GM10248 (cell line): Measurements from ENCODE around the gene NIN.

ENCODE experiments used
- CTCF ChIA-PET: fragments of 300-600 bp; sonication (Branson Sonifier 250); formaldehyde crosslinking; extraction: SDS; loops from one replicate; lab custom pipeline; 2021; ENCODE audit warnings: antibody characterized with exemption; lab: Yijun Ruan, JAX
- POLR2A ChIA-PET: fragments of 350-650 bp; sonication (Branson Sonifier 250); formaldehyde crosslinking; extraction: SDS; loops from one replicate; lab custom pipeline; 2020; ENCODE audit warnings: antibody characterized with exemption; lab: Yijun Ruan, JAX
- DNase-seq: peaks from one replicate; pipeline ENCODE4 v3.0.0; 2012; ENCODE audit errors: extremely low spot score
- CTCF ChIP-seq: IDR thresholded peaks from 2 replicates; pipeline ENCODE4 v1.5.1; 2012; ENCODE audit warnings: mild to moderate bottlenecking, low read depth; ENCODE audit errors: extremely low read depth, missing control alignments, control extremely low read depth

Gene NIN

GRCh38 chr14:50741567-50741966, 89.4 kb downstream of the NIN start:
- DNase-seq = no peak
- no peak for TF ChIP-seq CTCF
- CTCF ChIA-PET = interaction anchor here (1.4 to 2.1 kb wide), 2 partner anchors 13 to 34 kb away, joined by 4 to 5 read pairs; no protein-coding TSS in a partner anchor
- POLR2A ChIA-PET = no interaction called here

DNA sequence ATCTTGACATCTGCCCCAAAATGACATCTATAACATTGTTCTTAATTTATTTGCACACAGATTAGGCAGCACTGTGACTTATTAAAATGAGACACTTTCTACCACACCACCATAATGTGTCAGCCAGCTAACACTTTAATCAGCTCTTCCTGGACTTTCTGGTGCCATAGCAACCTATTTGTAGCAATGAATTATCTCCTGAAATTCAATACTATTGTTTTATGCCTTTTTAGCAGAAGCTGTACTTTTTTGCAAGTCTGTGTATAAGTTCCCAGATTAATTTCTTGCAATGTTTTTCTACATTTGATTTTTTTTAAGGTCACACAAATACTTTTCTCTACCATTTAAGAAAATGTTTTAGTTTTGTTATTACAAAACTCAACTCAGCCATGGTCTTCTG, 90.1 kb downstream of the NIN start:
- POLR2A ChIA-PET = interaction anchor here (0.6 kb wide), 1 partner anchor 60 kb away, joined by 3 read pairs; no protein-coding TSS in a partner anchor
- no peak for TF ChIP-seq CTCF
- CTCF ChIA-PET = interaction anchor here (1.4 to 2.1 kb wide), 2 partner anchors 12 to 35 kb away, joined by 4 to 5 read pairs; no protein-coding TSS in a partner anchor
- DNase-seq = no peak

GRCh38 chr14:50739186-50739585, 91.8 kb downstream of the NIN start:
- ChIA-PET CTCF (interaction anchor here (0.7 to 3.2 kb wide), 7 partner anchors 10 to 121 kb away, joined by 3 to 18 read pairs (median 3); no protein-coding TSS in a partner anchor), POLR2A (no interaction called here)
- DNase-seq = no peak
- no peak for TF ChIP-seq CTCF

DNA sequence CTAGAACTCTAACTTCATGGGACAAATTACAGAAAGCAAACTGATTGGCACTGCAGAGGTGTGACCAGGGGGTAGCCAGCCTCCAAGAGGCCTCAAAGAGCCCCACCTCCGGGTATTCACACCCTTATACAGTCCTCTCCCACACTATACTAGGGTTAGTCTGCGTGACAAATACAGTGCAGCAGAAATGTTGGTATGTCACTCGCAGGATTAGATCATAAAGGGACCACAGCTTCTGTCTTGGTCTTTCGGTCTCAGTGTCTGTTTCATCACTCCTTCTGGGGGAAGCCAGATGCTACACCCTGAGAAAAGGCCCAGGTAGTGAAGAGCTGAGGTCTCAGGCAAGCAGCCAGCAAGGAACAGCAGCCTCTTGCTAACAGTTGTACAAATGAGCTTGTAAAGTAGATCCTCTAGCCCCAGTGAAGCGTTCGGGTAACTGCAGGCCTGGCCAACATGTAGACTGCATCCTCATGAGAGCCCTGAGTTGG, 94.0 kb downstream of the NIN start:
- peak; percentile 70 for DNase-seq
- ChIA-PET POLR2A (interaction anchor here (1.3 to 1.5 kb wide), 2 partner anchors 20 to 26 kb away, joined by 6 to 16 read pairs; no protein-coding TSS in a partner anchor), CTCF (interaction anchor here (0.9 to 3.2 kb wide), 12 partner anchors 8 to 194 kb away, joined by 3 to 18 read pairs (median 6); no protein-coding TSS in a partner anchor)
- TF ChIP-seq CTCF = no peak

DNA sequence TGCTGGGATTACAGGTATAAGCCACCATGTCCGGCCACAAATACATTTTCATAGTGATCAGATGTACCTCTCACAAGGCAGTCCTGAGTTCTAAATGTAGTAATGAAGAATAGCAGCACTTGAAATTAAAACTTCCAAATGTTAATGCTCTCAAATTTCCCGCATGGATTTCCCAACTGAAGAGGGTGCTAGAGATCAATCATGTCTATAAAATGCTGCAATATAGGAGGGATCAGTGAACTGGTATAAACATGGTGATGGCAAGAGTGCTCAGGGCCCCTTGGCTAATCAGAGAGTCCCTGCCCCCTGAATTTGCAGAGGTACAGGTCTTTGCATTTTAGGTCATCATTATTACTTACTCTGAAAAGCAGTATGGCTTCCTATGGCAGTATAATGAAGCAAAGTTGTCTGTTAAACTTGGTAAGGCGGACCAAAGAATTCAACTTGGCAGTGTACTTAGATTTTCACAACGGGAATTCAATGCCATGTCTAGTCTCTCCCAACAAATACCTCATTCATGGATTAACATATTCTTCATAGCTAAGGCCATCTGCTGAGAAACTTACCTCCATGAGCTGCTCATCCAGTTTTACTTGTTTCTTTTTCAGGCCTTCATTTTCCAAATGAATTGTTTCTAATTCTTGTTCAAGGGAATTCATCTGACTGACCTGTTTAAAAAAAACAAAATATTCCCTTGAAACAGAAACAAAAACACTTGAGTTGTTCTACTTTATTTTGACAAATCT, 95.8 kb downstream of the NIN start:
- ChIA-PET CTCF (interaction anchor here (1.0 to 2.8 kb wide), 4 partner anchors 23 to 129 kb away, joined by 3 to 16 read pairs (median 5); no protein-coding TSS in a partner anchor), POLR2A (no interaction called here)
- DNase-seq = no peak

More for the DNA sequence above, 95.8 kb downstream of the NIN start:
- TF ChIP-seq CTCF = no peak
